Islet of Langerhans (tissue), 1 donor: ENCODE measurements around the gene GPC1.

Experiments
- FAIRE-seq: peaks from one replicate; lab custom pipeline; 2011; peaks lifted over from hg19 to GRCh38; lab: Jason Lieb, UNC

Gene GPC1

DNA sequence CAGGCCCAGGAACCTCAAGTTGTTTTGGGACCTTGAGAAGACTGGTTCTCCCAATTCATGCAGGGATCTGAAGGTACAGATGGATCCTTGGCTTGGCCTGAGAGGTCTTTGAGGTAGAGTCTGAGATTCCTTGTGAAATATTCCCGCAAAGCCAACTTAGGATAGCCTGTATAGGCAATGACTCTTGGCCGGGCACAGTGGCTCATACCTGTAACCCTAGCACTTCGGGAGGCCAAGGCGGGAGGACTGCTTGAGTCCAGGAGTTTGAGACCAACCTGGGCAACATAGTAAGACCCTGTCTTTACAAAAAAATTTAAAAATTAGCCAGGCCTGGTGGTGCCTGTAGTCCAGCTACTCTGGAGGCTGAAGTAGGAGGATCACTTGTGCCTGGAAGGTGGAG, 81.9 kb downstream of the GPC1 start:
- FAIRE-seq, result no peak
